GM21447 (cell line): ENCODE results near the gene CLRN3.

Source experiments
- ATAC-seq: cut with Tn5 transposase; IDR thresholded peaks from one replicate; pipeline ENCODE4 v1.9.1; 2021; ENCODE audit not compliant: unreplicated experiment

CLRN3 gene, protein sequence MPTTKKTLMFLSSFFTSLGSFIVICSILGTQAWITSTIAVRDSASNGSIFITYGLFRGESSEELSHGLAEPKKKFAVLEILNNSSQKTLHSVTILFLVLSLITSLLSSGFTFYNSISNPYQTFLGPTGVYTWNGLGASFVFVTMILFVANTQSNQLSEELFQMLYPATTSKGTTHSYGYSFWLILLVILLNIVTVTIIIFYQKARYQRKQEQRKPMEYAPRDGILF

DNA sequence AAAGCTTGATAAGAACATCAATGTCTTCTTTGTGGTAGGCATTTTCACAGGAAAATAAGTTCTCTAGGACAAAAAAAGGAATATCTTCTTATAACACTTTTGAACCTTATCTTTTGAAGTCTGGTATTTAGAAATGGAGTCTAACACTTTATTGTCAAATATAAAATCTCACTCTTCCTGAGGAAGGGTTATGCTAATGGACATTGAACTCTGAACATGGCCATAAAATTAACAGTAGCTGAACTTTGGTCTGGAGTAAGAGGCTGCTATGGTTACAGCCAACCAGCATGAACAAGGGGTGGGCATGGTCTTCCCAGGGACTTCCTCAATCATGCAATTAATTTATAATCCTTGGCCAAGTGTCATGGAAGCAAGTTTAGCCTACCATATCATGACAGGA lies at the start of gene CLRN3:
TSS of gene CLRN3 (minus strand) at position 199 of the 400 bp plus-strand sequence. CDS start at position 42, 157 bp downstream.
- ATAC-seq: no peak

GRCh38 chr10:127940866-127941640 lies 48.3 kb upstream of the CLRN3 start:
- no peak for ATAC-seq

- no peak for ATAC-seq
Measured at GRCh38 chr10:127939786-127940330, 47.1 kb upstream of the CLRN3 start.

- ATAC-seq: no peak
Measured at GRCh38 chr10:127937915-127938463, 45.2 kb upstream of the CLRN3 start.

- no peak for ATAC-seq
Measured at GRCh38 chr10:127937069-127937468, 44.3 kb upstream of the CLRN3 start.

DNA sequence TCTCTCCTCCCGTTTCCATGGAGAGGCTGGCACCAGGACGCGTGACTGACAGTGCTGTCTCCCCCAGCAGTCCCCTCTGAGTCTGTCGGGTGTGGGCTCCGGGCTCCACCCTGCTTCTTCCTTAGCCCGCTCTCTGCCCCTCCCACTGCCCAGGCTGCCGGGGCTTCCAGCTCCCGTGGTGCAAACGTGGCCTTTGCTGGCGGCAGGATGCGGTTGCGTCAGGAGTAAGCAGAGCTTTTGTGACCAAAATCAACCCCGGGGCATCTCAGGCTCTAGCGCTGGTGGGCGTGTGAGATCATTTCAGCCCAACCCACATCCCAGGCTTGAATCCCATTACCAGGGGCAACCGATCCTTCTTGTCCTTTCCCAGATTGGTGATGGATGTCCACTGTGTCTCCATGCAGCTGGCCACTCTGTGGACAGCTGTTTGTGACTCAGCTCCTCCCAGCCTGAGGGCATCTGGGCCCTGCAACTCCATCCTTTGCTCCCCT lies 42.4 kb upstream of the CLRN3 start:
- ATAC-seq: no peak

GRCh38 chr10:127934383-127934782 lies 41.6 kb upstream of the CLRN3 start:
- ATAC-seq: no peak

- no peak for ATAC-seq
Measured at GRCh38 chr10:127933271-127933670, 40.5 kb upstream of the CLRN3 start.

GRCh38 chr10:127932521-127933270 lies 40.0 kb upstream of the CLRN3 start:
- ATAC-seq: no peak

GRCh38 chr10:127928021-127928806 lies 35.5 kb upstream of the CLRN3 start:
- ATAC-seq: no peak

GRCh38 chr10:127926455-127926854 lies 33.7 kb upstream of the CLRN3 start:
- ATAC-seq: no peak

- ATAC-seq: no peak
Measured at GRCh38 chr10:127925471-127926207, 32.9 kb upstream of the CLRN3 start.

- no peak for ATAC-seq
Measured at GRCh38 chr10:127923646-127924045, 30.9 kb upstream of the CLRN3 start.

DNA sequence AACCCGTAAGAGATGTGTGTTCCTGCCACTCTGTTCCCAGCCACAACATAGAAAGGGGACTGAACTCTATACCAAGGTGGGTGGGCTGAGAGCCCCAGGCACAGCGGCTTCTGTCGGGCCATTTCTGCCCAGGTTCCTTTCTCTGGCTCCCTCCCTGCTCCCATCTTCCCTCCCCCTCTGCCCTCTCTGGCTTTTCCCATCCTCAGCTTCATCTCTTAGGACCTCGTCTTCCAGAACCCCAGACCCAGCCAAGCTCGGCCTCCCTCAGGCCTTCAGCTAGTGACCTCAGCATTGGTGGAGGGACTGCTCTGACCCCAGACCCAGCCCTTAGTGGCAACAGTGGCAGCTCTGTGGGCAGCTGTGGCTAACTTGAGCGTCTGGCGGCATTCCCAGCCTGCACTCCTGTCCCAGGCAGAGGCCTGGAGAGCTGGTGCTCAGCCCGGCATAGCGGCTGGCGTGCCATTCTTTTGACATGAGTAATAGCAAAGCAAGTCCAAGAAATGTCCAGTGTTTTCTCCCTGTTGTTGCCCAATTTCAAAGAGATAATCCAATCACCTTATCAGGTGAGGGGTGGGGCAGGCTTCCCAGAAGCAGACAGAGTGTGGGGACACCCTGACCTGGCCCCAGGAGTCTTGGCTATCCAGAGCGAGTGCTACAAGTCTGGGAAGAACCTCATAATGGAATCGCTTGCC lies 30.1 kb upstream of the CLRN3 start:
- no peak for ATAC-seq

- ATAC-seq: no peak
Measured at GRCh38 chr10:127922206-127922605, 29.5 kb upstream of the CLRN3 start.

GRCh38 chr10:127921753-127922145 lies 29.0 kb upstream of the CLRN3 start:
- ATAC-seq: no peak

DNA sequence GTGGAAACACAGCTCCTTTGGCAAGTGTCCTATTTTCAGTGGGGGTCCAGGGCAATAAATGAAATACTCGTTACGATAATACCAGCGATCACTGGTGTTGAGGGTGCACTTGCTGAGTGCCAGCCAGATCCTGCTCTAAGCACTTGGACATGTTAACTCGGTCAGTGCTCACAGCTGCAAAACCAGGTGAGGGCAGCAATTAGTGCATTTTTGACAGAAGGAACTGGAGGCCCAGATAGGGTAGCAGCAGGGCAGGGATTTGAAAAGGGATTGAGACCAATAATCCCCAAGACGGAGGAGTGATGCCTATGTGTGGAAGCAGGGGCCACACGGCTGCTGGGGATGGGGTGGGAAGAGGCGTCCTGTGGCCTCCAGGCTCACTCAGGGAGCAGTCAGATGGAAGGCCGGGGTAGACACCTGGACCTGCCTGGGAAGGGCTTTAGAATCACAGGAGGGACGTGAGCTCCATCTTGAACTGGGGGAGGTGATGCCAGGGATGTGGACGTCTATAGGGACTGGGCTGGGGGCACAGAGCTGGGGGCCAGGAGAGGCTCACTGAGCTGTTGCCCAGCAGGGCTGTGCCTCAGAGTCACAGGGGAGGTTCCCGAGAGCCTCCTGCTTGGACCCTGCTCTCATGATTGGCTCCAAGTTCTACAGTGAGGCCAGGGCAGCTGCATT lies 28.5 kb upstream of the CLRN3 start:
- ATAC-seq: no peak

- no peak for ATAC-seq
Measured at GRCh38 chr10:127920306-127921074, 27.7 kb upstream of the CLRN3 start.
